Measurements from ENCODE around the gene XPO5.

The XPO5 gene

GRCh38 chr6:43497129-43497396 lies 78.8 kb downstream of the XPO5 start:
- TF ChIP-seq CTCF (IDR thresholded peaks at IDR 0.05; ENCODE audit: low read length, missing control alignments), result no peak
- DNase-seq (ENCODE audit: low read depth), result no peak
- no peak overlapping the region for H3K4me3 ChIP-seq (replicated peaks; ENCODE audit: low read depth, low read length)

- peak; percentile 43 for DNase-seq (ENCODE audit: low read depth)
- H3K4me3 ChIP-seq (replicated peaks; ENCODE audit: low read depth, low read length), result no peak overlapping the region
- TF ChIP-seq CTCF (IDR thresholded peaks at IDR 0.05; ENCODE audit: low read length, missing control alignments), result peak; percentile 51
These were observed 79.3 kb downstream of the XPO5 start for GRCh38 chr6:43496370-43497128.

- no peak overlapping the region for H3K4me3 ChIP-seq (replicated peaks; ENCODE audit: low read depth, low read length)
- DNase-seq (ENCODE audit: low read depth), result no peak
- peak; percentile 20 for TF ChIP-seq CTCF (IDR thresholded peaks at IDR 0.05; ENCODE audit: low read length, missing control alignments)
These were observed 80.4 kb downstream of the XPO5 start for GRCh38 chr6:43495409-43495941.

- H3K4me3 ChIP-seq (replicated peaks; ENCODE audit: low read depth, low read length), result no peak overlapping the region
- TF ChIP-seq CTCF (IDR thresholded peaks at IDR 0.05; ENCODE audit: low read length, missing control alignments), result no peak
- DNase-seq (ENCODE audit: low read depth), result no peak
These were observed 81.1 kb downstream of the XPO5 start for GRCh38 chr6:43494766-43495165.

GRCh38 chr6:43494321-43494720 lies 81.5 kb downstream of the XPO5 start:
- H3K4me3 ChIP-seq (replicated peaks; ENCODE audit: low read depth, low read length), result no peak overlapping the region
- DNase-seq (ENCODE audit: low read depth), result no peak
- TF ChIP-seq CTCF (IDR thresholded peaks at IDR 0.05; ENCODE audit: low read length, missing control alignments), result no peak

- H3K4me3 ChIP-seq (replicated peaks; ENCODE audit: low read depth, low read length), result no peak overlapping the region
- no peak for TF ChIP-seq CTCF (IDR thresholded peaks at IDR 0.05; ENCODE audit: low read length, missing control alignments)
- no peak for DNase-seq (ENCODE audit: low read depth)
These were observed 82.0 kb downstream of the XPO5 start for GRCh38 chr6:43493833-43494232.

- no peak for DNase-seq (ENCODE audit: low read depth)
- no peak for TF ChIP-seq CTCF (IDR thresholded peaks at IDR 0.05; ENCODE audit: low read length, missing control alignments)
- no peak overlapping the region for H3K4me3 ChIP-seq (replicated peaks; ENCODE audit: low read depth, low read length)
These were observed 82.6 kb downstream of the XPO5 start for GRCh38 chr6:43493230-43493629.

Measured in fibroblast of pulmonary artery (primary cell).